ENCODE results near the gene IPO7. TPM values are rescaled to one million over a fixed set of nuclear protein-coding genes. Genes with fewer than 3 reads are reported as not detected.
A peak's percentile ranks its signal among the peaks of the same experiment; 100 is the strongest.

The IPO7 gene
- total RNA-seq, 1 experiment from 2014 or later, result 226 TPM

- TF ChIP-seq ZBTB43 (CRISPR knock-in tag; IDR thresholded peaks at IDR 0.05), result peak; percentile 81
- TF ChIP-seq MXD4 (CRISPR knock-in tag; IDR thresholded peaks at IDR 0.05; ENCODE audit: borderline replicate concordance), result no peak
- no peak for TF ChIP-seq ATF3 (CRISPR knock-in tag; conservative IDR thresholded peaks at IDR 0.05)
- TF ChIP-seq FOXJ3 (CRISPR knock-in tag; IDR thresholded peaks at IDR 0.05; ENCODE audit: borderline replicate concordance), result no peak
- TF ChIP-seq AR (CRISPR knock-in tag; IDR thresholded peaks at IDR 0.05), result no peak
- no peak for TF ChIP-seq PREB (CRISPR knock-in tag; IDR thresholded peaks at IDR 0.05; ENCODE audit: borderline replicate concordance)
- no peak for TF ChIP-seq ZNF532 (CRISPR knock-in tag; IDR thresholded peaks at IDR 0.05; ENCODE audit: borderline replicate concordance)
- TF ChIP-seq ZNF317 (CRISPR knock-in tag; IDR thresholded peaks at IDR 0.05; ENCODE audit: borderline replicate concordance, low read depth), result no peak; the same call in 1 of the 2 replicates
- TF ChIP-seq PRRX2 (CRISPR knock-in tag; IDR thresholded peaks at IDR 0.05), result no peak
- no peak for TF ChIP-seq JUN (CRISPR knock-in tag; IDR thresholded peaks at IDR 0.05)
- TF ChIP-seq NR1H2 (CRISPR knock-in tag; IDR thresholded peaks at IDR 0.05), result no peak
- TF ChIP-seq SMAD4 (CRISPR knock-in tag; IDR thresholded peaks at IDR 0.05), result 0 out of 2 replicates have a peak, but pooled peaks have one; percentile 44
- no peak; the same call in 1 of the 2 replicates for TF ChIP-seq FOXP4 (CRISPR knock-in tag; IDR thresholded peaks at IDR 0.05)
- no peak for TF ChIP-seq ZNF121 (CRISPR knock-in tag; IDR thresholded peaks at IDR 0.05)
- TF ChIP-seq GRHL2 (CRISPR knock-in tag; IDR thresholded peaks at IDR 0.05; ENCODE audit: insufficient replicate concordance, severe bottlenecking), result no peak
- no peak for TF ChIP-seq ZNF396 (CRISPR knock-in tag; IDR thresholded peaks at IDR 0.05; ENCODE audit: borderline replicate concordance)
- no peak for TF ChIP-seq ZNF425 (CRISPR knock-in tag; conservative IDR thresholded peaks at IDR 0.05)
- peak; percentile 84 for TF ChIP-seq MYBL2 (CRISPR knock-in tag; IDR thresholded peaks at IDR 0.05)
- TF ChIP-seq ERG (CRISPR knock-in tag; IDR thresholded peaks at IDR 0.05), result no peak
- TF ChIP-seq ATF2 (CRISPR knock-in tag; IDR thresholded peaks at IDR 0.05; ENCODE audit: borderline replicate concordance, low read depth), result no peak
Observed at GRCh38 chr11:9384535-9385326, at the start of gene IPO7 (continued).
